HepG2 (cell line): ENCODE results near the gene HPS1. TPM values are rescaled to one million over a fixed set of nuclear protein-coding genes. Genes with fewer than 3 reads are reported as not detected.

Experiments used
- DPF2 ChIP-seq: sonication (generic); formaldehyde crosslinking; IDR thresholded peaks from 2 replicates; pipeline ENCODE4 v1.4.0; 2020; ENCODE audit warnings: mild to moderate bottlenecking, low read depth, missing genetic modification reagents, borderline replicate concordance
- GTF3A ChIP-seq: sonication (generic); formaldehyde crosslinking; conservative IDR thresholded peaks from 2 replicates; pipeline ENCODE4 v1.4.0; 2020; ENCODE audit warnings: mild to moderate bottlenecking, missing genetic modification reagents
- HNRNPL ChIP-seq: fragments of 200-400 bp; formaldehyde crosslinking; IDR thresholded peaks from 2 replicates; pipeline ENCODE4 v1.6.1; 2017; ENCODE audit warnings: mild to moderate bottlenecking, low read depth, low read length
- HOXA7 ChIP-seq: sonication (generic); formaldehyde crosslinking; IDR thresholded peaks from 2 replicates; pipeline ENCODE4 v1.8.1; 2022; ENCODE audit warnings: mild to moderate bottlenecking, missing genetic modification reagents, moderate library complexity
- IKZF1 ChIP-seq: fragments of 450-650 bp; IDR thresholded peaks from 2 replicates; pipeline ENCODE4 v1.7.1; 2016
- KAT7 ChIP-seq: IDR thresholded peaks from 2 replicates; pipeline ENCODE4 v1.6.1; 2018; ENCODE audit warnings: borderline replicate concordance, missing compliant biosample characterization
- KMT2A ChIP-seq: sonication (generic); formaldehyde crosslinking; IDR thresholded peaks from 2 replicates; pipeline ENCODE4 v1.4.0; 2020; ENCODE audit warnings: missing genetic modification reagents
- RBAK ChIP-seq: sonication (generic); formaldehyde crosslinking; IDR thresholded peaks from 2 replicates; pipeline ENCODE4 v1.5.1; 2020; ENCODE audit warnings: mild to moderate bottlenecking, missing genetic modification reagents
- SMAD9 ChIP-seq: sonication (generic); formaldehyde crosslinking; IDR thresholded peaks from 2 replicates; pipeline ENCODE4 v1.5.1; 2020; ENCODE audit warnings: mild to moderate bottlenecking, missing genetic modification reagents
- ZNF17 ChIP-seq: sonication (generic); formaldehyde crosslinking; IDR thresholded peaks from 2 replicates; pipeline ENCODE4 v1.5.0; 2020; ENCODE audit warnings: mild to moderate bottlenecking, missing genetic modification reagents
- ZNF225 ChIP-seq: sonication (generic); formaldehyde crosslinking; IDR thresholded peaks from 2 replicates; pipeline ENCODE4 v1.4.0; 2020; ENCODE audit warnings: mild to moderate bottlenecking, missing genetic modification reagents
- ZNF549 ChIP-seq: sonication (generic); formaldehyde crosslinking; IDR thresholded peaks from 2 replicates; pipeline ENCODE4 v1.5.0; 2020; ENCODE audit warnings: missing genetic modification reagents
- ZNF776 ChIP-seq: sonication (generic); formaldehyde crosslinking; IDR thresholded peaks from 2 replicates; pipeline ENCODE4 v1.4.0; 2020; ENCODE audit warnings: mild to moderate bottlenecking, missing genetic modification reagents
- ZSCAN9 ChIP-seq: IDR thresholded peaks from 2 replicates; pipeline ENCODE4 v1.6.1; 2016; ENCODE audit warnings: borderline replicate concordance
- polyA plus RNA-seq, 8 experiments: library from polyadenylated mRNA; depleted of rRNA in 3 of 8; stranded (reverse) in 7 of 8; unstranded in 1 of 8; fragments of >200 nt; fragmentation: Illumina TruSeq in 4 of 8; extraction: Trizol in 4 of 8; gene quantifications; 2 replicates each; pipeline versions ENCODE4 v1.2.1 to v1.2.3, GENCODE V29; 2011 to 2016; ENCODE audit warnings: low read depth in 4 of 8, missing spikeins in 1 of 8, mixed read lengths in 1 of 8; ENCODE audit not compliant: insufficient read depth in 1 of 8
- total RNA-seq, 5 experiments: library from RNA; depleted of rRNA; stranded (reverse); fragments of >200 nt; fragmentation: Illumina TruSeq; extraction: Trizol; gene quantifications; 2 replicates each; pipeline ENCODE4 v1.2.3, GENCODE V29; 2016; ENCODE audit warnings: low read depth in 1 of 5
- TF ChIP-seq, protein P1 (sequence below): sonication (generic); formaldehyde crosslinking; IDR thresholded peaks from 2 replicates; pipeline ENCODE4 v1.8.0; 2022; ENCODE audit warnings: mild to moderate bottlenecking, missing genetic modification reagents
- TF ChIP-seq, protein P2 (sequence below): sonication (generic); formaldehyde crosslinking; IDR thresholded peaks from 2 replicates; pipeline ENCODE4 v1.9.0; 2021; ENCODE audit warnings: missing genetic modification reagents, mild to moderate bottlenecking, borderline replicate concordance
- TF ChIP-seq, protein P3 (sequence below): sonication (generic); formaldehyde crosslinking; IDR thresholded peaks from 2 replicates; pipeline ENCODE4 v1.4.0; 2020; ENCODE audit warnings: missing genetic modification reagents

The HPS1 gene
- total and polyA plus RNA-seq, 2 of the 13 experiments (the other 11 are each of a cell fraction or from before 2014, with no cell fraction given) = 24.6 to 25.8 TPM

DNA sequence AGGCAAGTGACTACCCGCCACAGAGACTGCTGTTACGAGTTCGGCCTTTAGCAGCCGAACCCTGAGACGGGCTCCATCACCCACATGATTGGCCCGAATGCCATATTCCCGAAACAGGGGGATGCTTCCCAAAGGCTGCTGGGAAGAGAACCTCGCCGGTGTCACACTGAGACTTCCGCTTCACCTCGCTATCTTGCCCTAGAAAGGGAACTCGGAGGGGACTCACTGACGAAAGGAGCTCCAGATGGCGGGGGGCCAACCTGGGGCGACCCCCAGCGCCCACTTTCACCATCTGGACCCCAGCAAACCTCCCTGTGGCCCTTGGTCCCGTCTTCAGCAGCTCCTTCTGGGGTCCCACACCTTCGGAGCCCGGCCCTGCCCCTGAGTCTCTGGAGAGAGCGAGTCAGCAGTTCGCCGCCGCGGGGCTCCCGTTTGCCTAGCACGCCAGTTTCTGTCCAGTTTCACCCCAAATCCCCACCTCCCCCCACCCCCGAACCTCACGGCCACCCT is 529 bp downstream of the HPS1 start (continued):
- TF ChIP-seq, protein P1, sequence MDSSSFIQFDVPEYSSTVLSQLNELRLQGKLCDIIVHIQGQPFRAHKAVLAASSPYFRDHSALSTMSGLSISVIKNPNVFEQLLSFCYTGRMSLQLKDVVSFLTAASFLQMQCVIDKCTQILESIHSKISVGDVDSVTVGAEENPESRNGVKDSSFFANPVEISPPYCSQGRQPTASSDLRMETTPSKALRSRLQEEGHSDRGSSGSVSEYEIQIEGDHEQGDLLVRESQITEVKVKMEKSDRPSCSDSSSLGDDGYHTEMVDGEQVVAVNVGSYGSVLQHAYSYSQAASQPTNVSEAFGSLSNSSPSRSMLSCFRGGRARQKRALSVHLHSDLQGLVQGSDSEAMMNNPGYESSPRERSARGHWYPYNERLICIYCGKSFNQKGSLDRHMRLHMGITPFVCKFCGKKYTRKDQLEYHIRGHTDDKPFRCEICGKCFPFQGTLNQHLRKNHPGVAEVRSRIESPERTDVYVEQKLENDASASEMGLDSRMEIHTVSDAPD (CRISPR knock-in tag) = no peak
- TF ChIP-seq ZNF17 (CRISPR knock-in tag) = no peak
- TF ChIP-seq IKZF1 = no peak
- TF ChIP-seq KMT2A (CRISPR knock-in tag) = no peak
- TF ChIP-seq SMAD9 (CRISPR knock-in tag) = no peak
- TF ChIP-seq, protein P2, sequence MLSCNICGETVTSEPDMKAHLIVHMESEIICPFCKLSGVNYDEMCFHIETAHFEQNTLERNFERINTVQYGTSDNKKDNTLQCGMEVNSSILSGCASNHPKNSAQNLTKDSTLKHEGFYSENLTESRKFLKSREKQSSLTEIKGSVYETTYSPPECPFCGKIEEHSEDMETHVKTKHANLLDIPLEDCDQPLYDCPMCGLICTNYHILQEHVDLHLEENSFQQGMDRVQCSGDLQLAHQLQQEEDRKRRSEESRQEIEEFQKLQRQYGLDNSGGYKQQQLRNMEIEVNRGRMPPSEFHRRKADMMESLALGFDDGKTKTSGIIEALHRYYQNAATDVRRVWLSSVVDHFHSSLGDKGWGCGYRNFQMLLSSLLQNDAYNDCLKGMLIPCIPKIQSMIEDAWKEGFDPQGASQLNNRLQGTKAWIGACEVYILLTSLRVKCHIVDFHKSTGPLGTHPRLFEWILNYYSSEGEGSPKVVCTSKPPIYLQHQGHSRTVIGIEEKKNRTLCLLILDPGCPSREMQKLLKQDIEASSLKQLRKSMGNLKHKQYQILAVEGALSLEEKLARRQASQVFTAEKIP (CRISPR knock-in tag) = no peak
- TF ChIP-seq ZNF549 (CRISPR knock-in tag) = no peak
- no peak for TF ChIP-seq RBAK (CRISPR knock-in tag)
- TF ChIP-seq KAT7 = no peak
- TF ChIP-seq HOXA7 (CRISPR knock-in tag) = no peak
- no peak for TF ChIP-seq DPF2 (CRISPR knock-in tag)
- TF ChIP-seq, protein P3, sequence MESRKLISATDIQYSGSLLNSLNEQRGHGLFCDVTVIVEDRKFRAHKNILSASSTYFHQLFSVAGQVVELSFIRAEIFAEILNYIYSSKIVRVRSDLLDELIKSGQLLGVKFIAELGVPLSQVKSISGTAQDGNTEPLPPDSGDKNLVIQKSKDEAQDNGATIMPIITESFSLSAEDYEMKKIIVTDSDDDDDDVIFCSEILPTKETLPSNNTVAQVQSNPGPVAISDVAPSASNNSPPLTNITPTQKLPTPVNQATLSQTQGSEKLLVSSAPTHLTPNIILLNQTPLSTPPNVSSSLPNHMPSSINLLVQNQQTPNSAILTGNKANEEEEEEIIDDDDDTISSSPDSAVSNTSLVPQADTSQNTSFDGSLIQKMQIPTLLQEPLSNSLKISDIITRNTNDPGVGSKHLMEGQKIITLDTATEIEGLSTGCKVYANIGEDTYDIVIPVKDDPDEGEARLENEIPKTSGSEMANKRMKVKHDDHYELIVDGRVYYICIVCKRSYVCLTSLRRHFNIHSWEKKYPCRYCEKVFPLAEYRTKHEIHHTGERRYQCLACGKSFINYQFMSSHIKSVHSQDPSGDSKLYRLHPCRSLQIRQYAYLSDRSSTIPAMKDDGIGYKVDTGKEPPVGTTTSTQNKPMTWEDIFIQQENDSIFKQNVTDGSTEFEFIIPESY (CRISPR knock-in tag) = no peak
- TF ChIP-seq ZNF776 (CRISPR knock-in tag) = 0 out of 2 replicates have a peak, but pooled peaks have one; percentile 30
- TF ChIP-seq GTF3A (CRISPR knock-in tag) = no peak
- no peak for TF ChIP-seq ZNF225 (CRISPR knock-in tag)
- TF ChIP-seq ZSCAN9 (CRISPR knock-in tag) = no peak
- TF ChIP-seq HNRNPL = 0 out of 2 replicates have a peak, but pooled peaks have one; percentile 31
